ENCODE data around the gene SPTBN5. TPM values are rescaled to one million over a fixed set of nuclear protein-coding genes. Genes with fewer than 3 reads are reported as not detected.

SPTBN5 gene
- total RNA-seq, 1 donor, result 0.18 TPM

DNA sequence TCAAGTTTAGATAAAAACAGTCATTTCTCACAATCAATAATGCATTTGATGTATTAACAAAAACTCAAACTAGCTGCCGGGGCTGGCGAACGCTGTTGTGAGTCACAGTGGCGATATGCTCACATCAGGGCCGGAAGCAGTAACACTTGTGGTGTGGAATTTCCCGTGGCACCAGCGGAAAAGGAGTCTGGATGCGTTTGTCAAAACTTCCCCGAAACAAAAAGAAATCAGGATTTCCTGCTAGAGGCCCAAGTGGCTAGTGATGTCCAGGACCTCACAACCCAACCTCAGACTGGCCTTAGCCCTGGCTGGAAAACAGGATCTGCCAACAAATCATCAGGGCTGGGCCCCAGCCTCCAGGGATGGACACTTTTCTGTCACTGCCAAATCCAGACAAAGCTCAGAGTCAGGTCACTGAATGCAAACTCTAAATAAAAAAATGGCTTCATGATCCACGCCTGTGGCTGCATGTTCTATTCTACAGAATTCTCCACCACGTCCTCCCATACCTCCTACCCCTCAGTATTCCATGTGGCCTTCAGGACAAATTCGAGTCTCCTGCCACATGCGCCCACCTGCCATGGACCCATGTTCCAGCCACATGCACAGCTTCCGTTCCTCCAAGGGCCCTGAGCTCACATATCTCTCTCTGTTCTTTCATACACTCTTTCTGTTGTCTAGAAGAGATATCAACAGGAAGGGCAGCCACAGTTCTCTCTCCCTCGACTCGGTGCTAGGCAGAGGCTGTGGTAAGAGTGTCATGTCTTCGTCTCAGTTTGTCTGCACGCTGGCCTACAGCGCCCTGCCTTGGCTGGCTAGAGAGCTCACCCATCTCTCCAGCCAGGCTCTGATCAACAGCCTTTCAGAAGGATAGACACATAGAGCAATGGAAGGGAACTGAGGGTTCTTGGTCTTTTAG is 43.1 kb upstream of the SPTBN5 start:
- H3K4me3 ChIP-seq (ENCODE audit: low read depth, low read length), result no peak overlapping the region
- no peak for TF ChIP-seq CTCF (IDR thresholded peaks at IDR 0.05; ENCODE audit: insufficient read depth, low read length)
- no peak for DNase-seq (ENCODE audit: low read depth)

DNA sequence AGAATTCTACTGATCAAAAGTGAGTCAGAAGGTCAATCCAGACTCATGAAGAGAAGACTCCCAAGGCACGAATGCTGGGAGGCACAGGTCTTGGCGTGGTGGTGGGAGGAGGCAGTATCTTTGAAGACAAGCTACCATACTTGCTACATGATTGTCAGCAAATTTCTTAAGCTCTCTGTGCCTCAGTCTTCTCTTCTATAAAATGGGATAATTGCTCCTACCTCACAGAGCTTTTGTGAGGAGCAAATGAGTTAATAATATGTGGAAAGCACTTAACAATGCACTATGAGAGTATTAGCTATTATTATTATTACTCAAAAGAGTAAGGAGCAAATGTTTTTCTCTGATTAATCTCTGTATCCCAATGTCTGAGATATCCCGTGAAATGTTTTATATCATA is 42.3 kb upstream of the SPTBN5 start:
- DNase-seq (ENCODE audit: low read depth), result no peak
- TF ChIP-seq CTCF (IDR thresholded peaks at IDR 0.05; ENCODE audit: insufficient read depth, low read length), result no peak
- no peak overlapping the region for H3K4me3 ChIP-seq (ENCODE audit: low read depth, low read length)

- no peak overlapping the region for H3K4me3 ChIP-seq (ENCODE audit: low read depth, low read length)
- no peak for TF ChIP-seq CTCF (IDR thresholded peaks at IDR 0.05; ENCODE audit: insufficient read depth, low read length)
- no peak for DNase-seq (ENCODE audit: low read depth)
Observed at GRCh38 chr15:41935566-41936020, 41.7 kb upstream of the SPTBN5 start.

DNA sequence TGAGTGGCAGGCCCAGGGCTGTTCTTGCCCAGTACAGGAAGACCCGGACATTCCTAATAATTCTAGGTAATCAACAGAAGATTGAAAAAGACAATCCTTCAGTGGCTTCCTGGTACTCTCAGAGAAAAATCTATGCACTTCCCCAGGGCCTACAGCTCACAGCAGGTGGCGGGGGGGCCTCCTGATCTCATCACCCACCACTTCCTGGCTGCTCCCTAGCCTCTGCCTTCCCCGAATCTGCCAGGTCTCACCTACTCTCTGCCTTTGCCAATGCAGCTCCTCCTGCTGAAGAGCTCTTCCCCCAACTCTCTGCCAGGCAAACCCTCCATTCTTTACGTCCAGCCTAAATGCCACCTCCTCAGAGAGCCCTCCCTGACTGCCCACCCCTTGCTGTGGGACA is 41.0 kb upstream of the SPTBN5 start:
- H3K4me3 ChIP-seq (ENCODE audit: low read depth, low read length), result no peak overlapping the region
- TF ChIP-seq CTCF (IDR thresholded peaks at IDR 0.05; ENCODE audit: insufficient read depth, low read length), result no peak
- no peak for DNase-seq (ENCODE audit: low read depth)

- no peak overlapping the region for H3K4me3 ChIP-seq (ENCODE audit: low read depth, low read length)
- no peak for TF ChIP-seq CTCF (IDR thresholded peaks at IDR 0.05; ENCODE audit: insufficient read depth, low read length)
- no peak for DNase-seq (ENCODE audit: low read depth)
Observed at GRCh38 chr15:41933771-41934170, 39.9 kb upstream of the SPTBN5 start.

GRCh38 chr15:41933326-41933725 is 39.5 kb upstream of the SPTBN5 start:
- no peak overlapping the region for H3K4me3 ChIP-seq (ENCODE audit: low read depth, low read length)
- DNase-seq (ENCODE audit: low read depth), result no peak
- TF ChIP-seq CTCF (IDR thresholded peaks at IDR 0.05; ENCODE audit: insufficient read depth, low read length), result no peak
